ENCODE results near the gene CEND1. TPM values are rescaled to one million over a fixed set of nuclear protein-coding genes. Genes with fewer than 3 reads are reported as not detected.

The CEND1 gene
- total and polyA plus RNA-seq, 2 experiments from 2014 or later = not detected

DNA sequence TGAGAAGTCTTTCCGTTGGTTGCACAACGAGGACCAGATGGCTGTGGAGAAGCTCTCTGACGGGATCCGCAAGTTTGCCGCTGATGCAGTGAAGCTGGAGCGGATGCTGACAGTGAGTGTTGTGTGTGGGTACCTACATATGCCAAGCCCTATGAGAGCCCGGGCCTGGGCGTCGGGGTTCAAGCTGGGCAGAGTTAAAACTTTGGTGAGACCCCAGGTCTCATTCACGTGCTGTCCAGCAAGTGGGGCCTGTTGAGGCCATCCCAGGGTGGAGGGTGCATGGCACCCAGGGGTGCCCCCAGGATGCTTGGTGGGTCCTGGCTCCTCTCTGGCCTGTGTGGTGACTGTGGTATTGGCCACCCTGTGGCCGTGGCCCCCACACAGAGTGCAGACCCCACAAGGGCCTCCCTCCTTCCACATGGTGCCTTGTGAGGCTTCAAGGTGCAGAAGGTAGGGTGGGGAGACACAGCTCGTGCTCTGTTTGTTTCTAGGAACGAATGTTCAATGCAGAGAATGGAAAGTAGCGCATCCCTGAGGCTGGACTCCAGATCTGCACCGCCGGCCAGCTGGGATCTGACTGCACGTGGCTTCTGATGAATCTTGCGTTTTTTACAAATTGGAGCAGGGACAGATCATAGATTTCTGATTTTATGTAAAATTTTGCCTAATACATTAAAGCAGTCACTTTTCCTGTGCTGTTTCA, 25.4 kb downstream of the CEND1 start:
- TF ChIP-seq EZH2phosphoT487 (IDR thresholded peaks at IDR 0.05; ENCODE audit: low read depth, severe bottlenecking, unreplicated experiment) (no peak), EZH2 (IDR thresholded peaks at IDR 0.05; ENCODE audit: borderline replicate concordance) (no peak)
- TF ChIP-seq, protein P1, sequence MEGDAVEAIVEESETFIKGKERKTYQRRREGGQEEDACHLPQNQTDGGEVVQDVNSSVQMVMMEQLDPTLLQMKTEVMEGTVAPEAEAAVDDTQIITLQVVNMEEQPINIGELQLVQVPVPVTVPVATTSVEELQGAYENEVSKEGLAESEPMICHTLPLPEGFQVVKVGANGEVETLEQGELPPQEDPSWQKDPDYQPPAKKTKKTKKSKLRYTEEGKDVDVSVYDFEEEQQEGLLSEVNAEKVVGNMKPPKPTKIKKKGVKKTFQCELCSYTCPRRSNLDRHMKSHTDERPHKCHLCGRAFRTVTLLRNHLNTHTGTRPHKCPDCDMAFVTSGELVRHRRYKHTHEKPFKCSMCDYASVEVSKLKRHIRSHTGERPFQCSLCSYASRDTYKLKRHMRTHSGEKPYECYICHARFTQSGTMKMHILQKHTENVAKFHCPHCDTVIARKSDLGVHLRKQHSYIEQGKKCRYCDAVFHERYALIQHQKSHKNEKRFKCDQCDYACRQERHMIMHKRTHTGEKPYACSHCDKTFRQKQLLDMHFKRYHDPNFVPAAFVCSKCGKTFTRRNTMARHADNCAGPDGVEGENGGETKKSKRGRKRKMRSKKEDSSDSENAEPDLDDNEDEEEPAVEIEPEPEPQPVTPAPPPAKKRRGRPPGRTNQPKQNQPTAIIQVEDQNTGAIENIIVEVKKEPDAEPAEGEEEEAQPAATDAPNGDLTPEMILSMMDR (IDR thresholded peaks at IDR 0.05; ENCODE audit: poor library complexity) = no peak
- Histone ChIP-seq H3K79me2 (no peaks in the 10 kb centered on the region), H2AFZ (no peak overlapping the region), H3K36me3 (replicated peaks; ENCODE audit: insufficient read depth, low read depth) (no peaks in the 10 kb centered on the region), H3K27ac (no peak overlapping the region), H3K4me2 (no peak overlapping the region), H3K4me1 (ENCODE audit: insufficient read depth) (peaks cover 8% of the 10 kb centered on the region), H3K27me3 (no peaks in the 10 kb centered on the region), H4K20me1 (ENCODE audit: insufficient read depth, poor library complexity, severe bottlenecking) (peaks cover 3% of the 10 kb centered on the region), H3K4me3 (no peak overlapping the region), H3K9me2 (replicated peaks; ENCODE audit: insufficient read depth) (no peaks in the 10 kb centered on the region), H3K9me3 (ENCODE audit: low read depth) (no peaks in the 10 kb centered on the region)
- 93% methylated on average over 18 of the region's 18 CpGs for WGBS (ENCODE audit: low lambda C conversion rate, missing lambda C conversion rate)
- no peak for DNase-seq (ENCODE audit: low spot score)

DNA sequence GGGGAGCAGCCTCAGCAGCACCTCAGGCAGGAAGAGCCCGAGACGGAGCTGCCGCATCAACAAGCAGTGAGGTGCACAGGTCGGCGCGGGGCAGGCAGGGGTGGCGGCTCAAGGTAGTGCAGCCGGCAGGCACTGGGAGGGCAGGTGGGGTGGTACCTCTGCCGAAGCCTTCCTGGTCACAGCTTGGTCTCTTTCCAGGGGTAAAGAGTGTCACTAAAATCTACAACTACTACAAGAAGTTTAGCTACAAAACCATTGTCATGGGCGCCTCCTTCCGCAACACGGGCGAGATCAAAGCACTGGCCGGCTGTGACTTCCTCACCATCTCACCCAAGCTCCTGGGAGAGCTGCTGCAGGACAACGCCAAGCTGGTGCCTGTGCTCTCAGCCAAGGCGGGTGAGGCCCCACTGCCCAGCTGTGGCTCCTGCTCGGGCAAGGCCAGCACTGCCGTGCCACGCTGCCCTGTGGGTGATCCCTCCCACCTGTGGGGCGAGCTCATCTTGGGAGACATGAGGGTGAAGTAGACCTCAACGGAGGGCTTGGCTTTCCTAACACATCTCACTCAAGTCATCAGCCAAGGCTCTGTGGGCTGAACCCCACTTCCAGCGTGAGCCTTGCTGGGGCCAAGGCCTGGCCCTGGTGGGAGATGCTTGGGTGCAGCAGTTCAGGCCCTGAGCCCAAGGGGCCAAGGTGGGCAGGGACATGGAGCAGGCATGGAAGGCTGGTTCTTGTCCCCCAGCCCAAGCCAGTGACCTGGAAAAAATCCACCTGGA, 26.2 kb downstream of the CEND1 start:
- 91% methylated on average over 22 of the region's 22 CpGs for WGBS (ENCODE audit: low lambda C conversion rate, missing lambda C conversion rate)
- Histone ChIP-seq H3K4me1 (ENCODE audit: insufficient read depth) (peaks cover 8% of the 10 kb centered on the region), H3K27me3 (no peaks in the 10 kb centered on the region), H3K9me3 (ENCODE audit: low read depth) (no peaks in the 10 kb centered on the region), H2AFZ (no peak overlapping the region), H3K27ac (no peak overlapping the region), H3K36me3 (replicated peaks; ENCODE audit: insufficient read depth, low read depth) (no peaks in the 10 kb centered on the region), H3K79me2 (no peaks in the 10 kb centered on the region), H3K4me3 (no peak overlapping the region), H3K4me2 (no peak overlapping the region), H4K20me1 (ENCODE audit: insufficient read depth, poor library complexity, severe bottlenecking) (peaks cover 3% of the 10 kb centered on the region), H3K9me2 (replicated peaks; ENCODE audit: insufficient read depth) (no peaks in the 10 kb centered on the region)
- DNase-seq (ENCODE audit: low spot score) = no peak
- TF ChIP-seq, protein P1 (IDR thresholded peaks at IDR 0.05; ENCODE audit: poor library complexity) = no peak
- TF ChIP-seq EZH2 (IDR thresholded peaks at IDR 0.05; ENCODE audit: borderline replicate concordance) (no peak), EZH2phosphoT487 (IDR thresholded peaks at IDR 0.05; ENCODE audit: low read depth, severe bottlenecking, unreplicated experiment) (no peak)

- Histone ChIP-seq H3K27ac (no peak overlapping the region), H3K4me3 (no peak overlapping the region), H3K79me2 (no peaks in the 10 kb centered on the region), H3K36me3 (replicated peaks; ENCODE audit: insufficient read depth, low read depth) (no peaks in the 10 kb centered on the region), H3K4me2 (no peak overlapping the region), H3K27me3 (no peaks in the 10 kb centered on the region), H3K4me1 (ENCODE audit: insufficient read depth) (peaks cover 8% of the 10 kb centered on the region), H3K9me2 (replicated peaks; ENCODE audit: insufficient read depth) (no peaks in the 10 kb centered on the region), H3K9me3 (ENCODE audit: low read depth) (no peaks in the 10 kb centered on the region), H2AFZ (no peak overlapping the region), H4K20me1 (ENCODE audit: insufficient read depth, poor library complexity, severe bottlenecking) (peaks cover 3% of the 10 kb centered on the region)
- peak; percentile 47 for DNase-seq (ENCODE audit: low spot score)
- TF ChIP-seq, protein P1 (IDR thresholded peaks at IDR 0.05; ENCODE audit: poor library complexity) = no peak
- TF ChIP-seq EZH2phosphoT487 (IDR thresholded peaks at IDR 0.05; ENCODE audit: low read depth, severe bottlenecking, unreplicated experiment) (no peak), EZH2 (IDR thresholded peaks at IDR 0.05; ENCODE audit: borderline replicate concordance) (no peak)
- WGBS (ENCODE audit: low lambda C conversion rate, missing lambda C conversion rate) = 54% methylated on average over 10 of the region's 24 CpGs
Observed at GRCh38 chr11:763073-763463, 26.8 kb downstream of the CEND1 start.

All from hepatocyte (in vitro differentiated cells).